HepG2 (cell line): ENCODE measurements around the gene PIGV.

Source experiments
- CTCF ChIP-seq: sonication (generic); formaldehyde crosslinking; IDR thresholded peaks from 2 replicates; pipeline ENCODE4 v1.5.0; 2020; ENCODE audit warnings: mild to moderate bottlenecking, missing genetic modification reagents, moderate library complexity
- ETV5 ChIP-seq: IDR thresholded peaks from 2 replicates; pipeline ENCODE4 v1.6.1; 2018; ENCODE audit warnings: missing biosample characterization, missing genetic modification reagents, inconsistent platforms, borderline replicate concordance
- GABPB1 ChIP-seq: IDR thresholded peaks from 2 replicates; pipeline ENCODE4 v1.6.1; 2016; ENCODE audit warnings: mild to moderate bottlenecking, missing genetic modification reagents, moderate library complexity, missing compliant biosample characterization
- GATAD2A ChIP-seq: IDR thresholded peaks from 2 replicates; pipeline ENCODE4 v1.6.1; 2016
- SIN3A ChIP-seq: IDR thresholded peaks from 2 replicates; pipeline ENCODE4 v1.6.1; 2011; ENCODE audit warnings: low read depth, mild to moderate bottlenecking, control low read depth, low read length, borderline replicate concordance
- STAT6 ChIP-seq: sonication (generic); formaldehyde crosslinking; IDR thresholded peaks from 2 replicates; pipeline ENCODE4 v1.4.0; 2020; ENCODE audit warnings: missing genetic modification reagents, mild to moderate bottlenecking, borderline replicate concordance

GRCh38 chr1:26832249-26832960, 44.7 kb downstream of the PIGV start:
- no peak for TF ChIP-seq GABPB1 (CRISPR knock-in tag)
- TF ChIP-seq SIN3A, result no peak
- no peak for TF ChIP-seq STAT6 (CRISPR knock-in tag)
- TF ChIP-seq ETV5, result no peak
- TF ChIP-seq GATAD2A (CRISPR knock-in tag), result no peak
- TF ChIP-seq CTCF, result no peak
